Hippocampal formation (tissue), 2 donors: Measurements from ENCODE around the gene KLHL41.
"Not testable (repeated sequence)": the region's sequence is repeated elsewhere in the genome, so short reads cannot be mapped to it uniquely, and the experiment has no call there.

Experiments
- DNase-seq, 2 donors: peaks; one replicate each; lab custom pipeline; 2025; lab: John Stamatoyannopoulos, UW

Gene KLHL41

GRCh38 chr2:169572821-169573159 lies 63.3 kb downstream of the KLHL41 start:
- DNase-seq, result no peak

- DNase-seq, result peak; percentile 92 to 96
Observed at GRCh38 chr2:169573160-169573973, 63.9 kb downstream of the KLHL41 start, which contains the start of gene FASTKD1. FASTKD1 (minus strand) TSS chr2:169573865; CDS start chr2:169572029, 1,836 bp downstream.

- DNase-seq, result no peak
Observed at GRCh38 chr2:169573974-169574299, 64.4 kb downstream of the KLHL41 start.

- not testable (repeated sequence) for DNase-seq
Observed at GRCh38 chr2:169574539-169574938, 65.0 kb downstream of the KLHL41 start.

- DNase-seq, result not testable (repeated sequence)
Observed at GRCh38 chr2:169575264-169575663, 65.8 kb downstream of the KLHL41 start.
